SH-SY5Y (cell line): ENCODE results near the gene AHRR.

Source experiments
- GATA2 ChIP-seq: IDR thresholded peaks from 2 replicates; pipeline ENCODE4 v1.6.1; 2011; ENCODE audit warnings: mild to moderate bottlenecking, low read depth, low read length
- GATA3 ChIP-seq: IDR thresholded peaks from 2 replicates; pipeline ENCODE4 v1.6.1; 2011; ENCODE audit warnings: low read depth, mild to moderate bottlenecking, low read length, moderate library complexity

DNA sequence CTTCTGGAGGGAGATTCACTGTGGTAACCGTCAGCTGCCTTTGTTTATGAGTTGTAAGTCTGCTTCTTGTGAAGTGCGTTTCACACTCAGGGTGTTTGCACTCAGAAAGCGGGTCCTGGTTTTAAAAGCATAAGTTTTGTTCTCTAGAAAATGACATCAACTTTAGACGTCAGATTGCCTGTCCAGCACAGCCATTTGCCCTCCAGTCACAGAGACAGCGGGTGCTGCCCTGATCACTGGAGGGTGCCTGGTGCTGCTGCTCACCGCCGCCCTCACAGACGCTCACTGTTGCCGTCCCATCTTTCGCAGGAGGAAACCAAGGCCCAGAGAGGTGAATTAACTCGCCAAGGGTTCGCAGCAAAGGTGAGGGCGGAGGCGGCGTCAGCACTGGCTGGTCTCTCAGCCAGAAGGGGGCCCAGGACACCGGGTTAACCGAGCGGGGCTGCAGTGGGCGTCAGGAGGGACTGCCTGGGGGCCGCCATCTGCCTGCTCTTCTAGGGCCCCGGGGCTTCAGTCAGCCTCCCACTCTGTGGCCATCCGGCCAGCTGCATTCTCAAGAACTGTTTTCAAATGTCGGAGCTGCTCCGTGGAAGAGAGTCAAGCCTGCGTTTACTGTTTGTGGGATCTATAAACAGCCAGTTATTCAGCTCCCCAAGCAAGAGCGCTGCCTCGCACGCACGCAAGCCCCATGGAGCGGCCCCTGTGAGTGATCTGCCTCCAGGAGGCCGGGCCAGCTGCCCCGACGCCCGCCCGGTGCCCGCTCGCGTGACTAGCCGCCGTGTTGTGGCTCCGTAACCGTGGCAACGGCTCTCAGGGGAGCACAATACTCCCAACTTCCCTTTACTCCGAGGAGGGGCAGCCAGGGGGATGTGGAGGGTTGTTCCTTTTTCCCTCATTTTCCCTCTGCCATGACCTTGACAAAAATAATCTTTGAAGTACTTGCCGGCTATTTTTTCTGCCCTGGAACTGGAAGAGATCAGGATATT lies 78.1 kb downstream of the AHRR start:
- TF ChIP-seq GATA2: no peak
- no peak for TF ChIP-seq GATA3
